ENCODE data around the gene MEGF10.
"Not testable (repeated sequence)": the region's sequence is repeated elsewhere in the genome, so short reads cannot be mapped to it uniquely, and the experiment has no call there.

The MEGF10 gene

DNA sequence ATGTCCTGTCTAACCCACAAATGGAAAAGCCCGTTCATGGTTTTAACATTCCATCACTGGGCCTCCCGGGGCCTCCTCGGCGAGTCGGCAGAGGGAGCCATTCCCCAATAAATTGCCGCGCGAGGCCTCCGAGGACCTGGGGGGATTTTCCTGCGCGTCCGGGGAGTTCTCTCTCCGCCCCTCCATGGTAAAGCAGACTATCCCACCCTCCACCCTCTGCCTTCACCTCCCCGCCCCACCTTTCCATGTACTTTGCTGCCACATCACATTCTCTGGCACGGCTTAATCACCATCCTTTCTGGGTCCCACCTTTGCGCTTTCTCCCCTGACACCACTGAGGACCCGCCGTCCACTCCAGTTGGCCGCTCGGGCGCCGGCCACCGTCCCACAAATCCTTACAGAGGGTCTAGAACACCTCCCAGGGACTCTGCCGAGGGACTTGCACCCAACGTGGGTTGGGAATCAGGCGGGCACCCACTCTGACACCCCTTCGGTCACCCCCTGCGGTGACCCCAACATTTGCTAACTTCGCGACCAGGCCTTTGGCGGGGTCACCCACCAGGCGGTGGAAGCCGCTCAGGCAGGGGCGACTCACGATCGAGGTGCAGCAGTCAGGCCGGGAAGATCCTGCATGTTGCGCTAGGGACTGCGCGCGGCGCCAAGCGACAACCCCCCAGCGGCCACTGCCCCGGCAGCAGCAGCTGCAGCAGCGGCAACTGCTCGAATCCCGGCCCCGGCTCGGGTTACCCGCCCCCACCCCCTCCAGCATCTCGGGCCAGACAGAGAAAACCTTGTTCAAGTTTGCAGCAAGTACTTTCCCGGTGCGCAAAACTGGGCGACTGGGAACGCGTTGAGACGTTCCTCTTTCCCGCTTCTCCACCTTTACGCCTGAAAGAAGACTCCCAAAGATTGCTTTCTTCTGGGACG, at the start of gene MEGF10:
MEGF10 (plus strand) TSS at position 778 of the 927 bp plus-strand sequence. CDS start 40,513 bp downstream, outside the sequence.
- no peak for DNase-seq

- DNase-seq: no peak
These were observed 47.6 kb upstream of the MEGF10 start for GRCh38 chr5:127243011-127243410.

GRCh38 chr5:127254729-127255284, 35.8 kb upstream of the MEGF10 start:
- DNase-seq: no peak

DNA sequence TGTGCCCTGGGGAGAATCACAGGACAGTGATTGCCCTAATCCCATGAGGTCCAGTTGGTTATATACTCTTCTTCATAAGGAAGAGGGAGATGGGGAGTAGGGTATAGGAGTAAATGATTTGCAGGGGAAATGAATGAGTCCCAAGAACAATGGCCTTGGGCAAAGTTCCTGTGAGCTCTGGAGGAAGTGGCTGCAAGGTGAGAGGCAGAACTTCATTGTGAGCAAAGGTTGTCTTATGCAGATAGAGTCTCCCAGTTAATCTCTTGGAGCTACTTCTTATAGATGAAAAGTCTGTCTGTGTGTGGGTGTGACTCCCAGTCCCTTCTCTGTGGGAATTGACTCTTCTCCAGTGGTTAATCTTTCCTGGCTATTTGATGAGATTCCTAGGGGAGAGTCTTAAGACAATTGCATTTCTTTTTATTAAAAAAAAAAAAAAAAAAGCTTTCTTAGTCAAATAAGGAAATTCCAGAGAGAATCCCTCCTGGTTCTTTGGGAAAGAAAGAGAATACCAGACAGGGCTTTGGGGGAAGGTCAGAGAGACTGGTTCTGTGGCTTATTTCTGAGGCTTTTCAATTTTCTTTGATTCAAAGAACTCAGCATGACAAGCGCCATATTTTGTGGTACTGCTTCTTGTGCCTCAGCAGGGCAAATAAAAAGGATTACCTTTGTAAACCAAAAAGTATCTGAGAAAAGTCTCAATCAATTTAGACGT, 33.6 kb upstream of the MEGF10 start:
- DNase-seq: no peak

DNA sequence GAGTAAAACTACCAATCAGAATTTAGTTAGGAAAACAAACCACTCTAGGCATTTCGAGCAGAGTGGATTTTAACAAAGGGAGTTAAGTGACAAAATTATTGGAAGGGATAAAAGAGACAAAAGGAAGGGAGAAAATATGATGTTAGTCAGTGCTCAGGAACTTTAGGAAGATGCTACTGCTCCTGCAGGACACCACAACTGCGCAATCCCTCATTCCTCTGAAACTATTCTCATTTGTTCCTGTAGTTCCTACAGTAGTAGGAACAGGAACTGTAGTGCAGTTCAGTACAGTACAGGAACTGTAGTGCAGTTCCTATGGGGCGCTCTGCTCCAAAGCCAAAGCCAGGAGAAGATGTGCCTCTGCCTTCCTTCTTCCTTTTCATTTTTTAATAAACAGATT, 29.9 kb upstream of the MEGF10 start:
- DNase-seq: no peak

DNA sequence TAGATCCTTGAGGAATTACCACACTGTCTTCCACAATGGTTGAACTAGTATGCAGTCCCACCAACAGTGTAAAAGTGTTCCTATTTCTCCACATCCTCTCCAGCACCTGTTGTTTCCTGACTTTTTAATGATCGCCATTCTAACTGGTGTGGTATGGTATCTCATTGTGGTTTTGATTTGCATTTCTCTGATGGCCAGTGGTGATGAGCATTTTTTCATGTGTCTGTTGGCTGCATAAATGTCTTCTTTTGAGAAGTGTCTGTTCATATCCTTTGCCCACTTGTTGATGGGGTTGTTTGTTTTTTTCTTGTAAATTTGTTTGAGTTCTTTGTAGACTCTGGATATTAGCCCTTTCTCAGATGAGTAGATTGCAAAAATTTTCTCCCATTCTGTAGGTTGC, 25.1 kb upstream of the MEGF10 start:
- DNase-seq: not testable (repeated sequence)

- not testable (repeated sequence) for DNase-seq
These were observed 22.3 kb upstream of the MEGF10 start for GRCh38 chr5:127268342-127268741.

DNA sequence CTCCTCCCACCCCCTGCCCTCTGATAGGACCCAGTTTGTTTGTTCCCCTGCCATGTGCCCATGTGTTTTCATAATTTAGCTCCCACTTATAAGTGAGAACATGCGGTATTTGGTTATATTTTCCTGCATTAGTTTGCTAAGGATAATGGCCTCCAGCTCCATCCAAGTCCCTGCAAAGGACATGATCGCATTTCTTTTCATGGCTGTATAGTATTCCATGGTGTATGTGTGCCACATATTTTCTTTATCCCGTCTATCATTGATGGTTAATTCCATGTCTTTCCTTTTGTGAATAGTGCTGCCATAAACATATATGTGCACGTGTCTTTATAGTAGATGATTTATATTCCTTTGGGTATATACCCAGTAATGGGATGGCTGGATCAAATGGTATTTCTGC, 19.9 kb upstream of the MEGF10 start:
- DNase-seq: not testable (repeated sequence)

- DNase-seq: no peak
These were observed 14.9 kb upstream of the MEGF10 start for GRCh38 chr5:127275641-127276193.

- DNase-seq: no peak
These were observed 9.9 kb upstream of the MEGF10 start for GRCh38 chr5:127280491-127281220.

DNA sequence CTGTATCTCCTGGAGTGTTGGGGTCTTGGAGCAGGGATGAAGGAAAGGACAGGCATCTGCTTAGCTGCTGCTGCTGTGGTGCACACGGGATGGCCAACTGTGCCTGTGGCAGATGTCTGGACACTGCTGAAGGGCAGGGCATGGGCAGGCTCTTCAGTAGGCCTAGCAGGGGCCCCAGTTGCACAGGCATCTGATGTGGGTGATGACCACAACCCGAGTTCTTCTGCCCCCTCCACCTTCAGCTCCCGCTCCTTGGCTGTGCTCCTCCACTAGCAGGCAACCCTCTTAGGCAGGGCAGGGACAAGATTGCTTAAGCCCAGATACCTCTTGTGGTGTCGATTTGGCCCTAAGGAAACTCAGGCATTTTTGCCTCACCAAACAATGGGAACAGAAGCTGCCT, 9.0 kb upstream of the MEGF10 start:
- DNase-seq: no peak

- DNase-seq: no peak
These were observed 1.9 kb upstream of the MEGF10 start for GRCh38 chr5:127288676-127289075.

DNA sequence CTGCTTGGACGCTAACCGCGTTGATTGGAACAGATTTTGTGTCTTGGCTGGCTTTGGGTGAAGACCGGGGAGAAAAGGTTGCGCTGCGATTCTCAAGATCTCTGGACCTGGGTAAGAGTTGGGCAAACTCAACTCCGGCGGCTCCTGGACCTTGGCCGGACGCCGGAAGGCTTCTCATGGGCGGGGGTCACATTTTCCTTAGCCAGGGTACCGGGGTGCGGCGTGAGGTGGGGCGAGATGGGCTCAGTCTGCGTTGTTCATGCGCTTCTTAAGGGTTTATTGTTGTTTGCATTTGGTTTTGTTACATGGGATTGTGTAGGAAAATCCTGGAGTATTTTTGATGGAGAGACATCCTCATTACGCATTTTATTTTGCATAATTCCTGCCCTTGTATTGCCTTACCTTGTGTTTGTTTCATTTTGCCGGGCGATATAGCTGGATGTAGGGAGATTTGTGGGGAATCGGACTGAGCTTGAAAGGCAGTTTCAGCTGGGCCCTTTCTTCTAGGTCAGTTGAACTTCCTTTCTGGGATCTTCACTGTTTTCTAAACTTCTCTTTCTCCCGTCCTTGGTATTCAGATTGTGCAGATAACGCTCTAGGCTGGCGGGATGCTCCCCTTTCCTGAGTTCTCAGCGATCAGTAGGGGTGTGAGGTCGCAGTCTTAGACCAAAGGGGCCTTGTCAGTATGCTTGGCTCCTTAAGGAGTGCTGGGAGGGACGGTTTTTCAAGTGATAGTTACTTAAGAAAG, 524 bp downstream of the MEGF10 start:
- no peak for DNase-seq

DNA sequence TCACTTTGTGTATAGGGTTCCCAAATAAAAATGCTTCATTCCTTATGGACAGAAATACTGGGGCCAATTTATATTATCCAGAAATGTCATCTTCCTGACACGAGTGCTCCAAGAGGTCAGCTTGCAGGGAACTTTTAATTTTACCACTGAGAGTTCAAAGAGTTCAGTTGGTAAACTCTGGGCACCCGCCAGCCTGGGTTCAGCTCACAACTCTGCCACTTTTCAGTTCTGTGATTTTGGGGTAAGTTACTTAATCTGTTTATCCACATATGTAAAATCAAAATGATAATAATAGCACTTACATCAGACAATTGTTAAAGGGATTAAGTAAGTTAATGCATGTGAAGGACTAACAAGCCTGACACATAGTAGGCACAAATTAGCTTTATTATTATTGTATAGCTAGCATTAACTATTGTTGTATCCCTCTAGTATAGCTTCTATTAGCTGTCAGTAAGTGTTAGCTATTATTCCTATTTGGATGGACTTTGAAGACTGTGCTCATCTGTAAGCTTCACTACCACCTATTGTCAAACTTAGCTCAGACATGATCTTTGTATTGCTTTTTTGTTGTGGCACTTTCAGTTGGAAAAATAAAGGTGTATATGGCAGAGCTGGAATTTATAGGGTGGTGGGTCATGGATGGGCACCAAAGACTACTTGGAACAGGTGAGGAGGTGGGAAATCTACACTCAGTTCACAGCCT, 1.6 kb downstream of the MEGF10 start:
- DNase-seq: no peak

GRCh38 chr5:127293373-127293772, 2.8 kb downstream of the MEGF10 start:
- DNase-seq: no peak

GRCh38 chr5:127294829-127295228, 4.2 kb downstream of the MEGF10 start:
- DNase-seq: no peak

- DNase-seq: no peak
These were observed 4.9 kb downstream of the MEGF10 start for GRCh38 chr5:127295454-127295853.

DNA sequence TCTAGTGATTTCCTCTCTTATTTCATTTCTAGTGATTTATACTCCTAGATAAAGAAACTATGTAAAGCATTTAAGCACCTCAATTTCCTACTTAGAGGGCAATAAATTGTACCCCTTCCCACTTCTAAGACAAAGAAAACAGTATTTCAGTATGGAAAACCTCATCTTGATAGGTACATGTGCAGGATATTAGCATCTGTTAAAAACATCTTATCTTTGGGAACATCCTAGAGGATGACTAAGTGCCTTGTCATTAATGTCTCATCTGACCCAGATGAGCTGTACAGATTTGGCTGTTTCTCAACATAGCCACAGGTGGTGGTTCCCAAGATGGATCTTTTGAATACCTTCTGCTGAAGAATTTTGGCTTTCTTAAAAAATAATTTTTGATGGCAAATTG, 5.7 kb downstream of the MEGF10 start:
- DNase-seq: no peak

DNA sequence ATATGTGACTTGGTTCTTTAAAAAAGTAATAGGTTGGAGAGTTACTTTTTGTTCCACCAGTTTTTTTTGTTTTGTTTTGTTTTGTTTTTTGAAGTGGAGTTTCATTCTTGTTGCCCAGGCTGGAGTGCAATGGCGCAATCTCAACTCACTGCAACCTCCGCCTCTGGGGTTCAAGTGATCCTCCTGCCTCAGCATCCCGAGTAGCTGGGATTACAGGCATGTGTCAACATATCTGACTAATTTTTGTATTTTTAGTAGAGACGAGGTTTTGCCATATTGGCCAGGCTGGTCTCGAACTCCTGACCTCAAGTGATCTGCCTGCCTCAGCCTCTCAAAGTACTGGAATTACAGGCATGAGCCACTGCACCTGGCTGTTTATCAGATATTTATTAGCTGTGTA, 6.3 kb downstream of the MEGF10 start:
- DNase-seq: not testable (repeated sequence)

- DNase-seq: no peak
These were observed 6.9 kb downstream of the MEGF10 start for GRCh38 chr5:127297348-127298035.

DNA sequence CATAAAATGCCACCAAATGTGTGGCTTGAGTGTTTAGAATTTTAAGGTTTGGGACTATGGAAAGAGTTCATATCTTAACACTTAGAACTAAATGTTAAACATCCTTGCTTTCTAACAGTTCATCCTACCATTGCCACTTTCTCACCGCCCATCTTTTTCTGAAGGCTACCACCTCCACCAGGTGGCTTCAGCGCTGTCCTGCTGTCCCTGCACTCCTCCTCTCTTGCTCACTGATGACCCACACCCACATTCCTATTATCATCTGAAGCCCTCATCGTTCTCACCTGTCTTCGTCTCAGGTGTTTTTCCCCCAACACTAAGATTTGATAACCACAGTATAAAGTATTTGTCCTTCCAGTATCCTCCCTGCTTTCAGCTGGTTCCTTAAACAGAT, 7.4 kb downstream of the MEGF10 start:
- no peak for DNase-seq
